Body of pancreas (tissue), 4 donors: Measurements from ENCODE around the gene ZNF775. TPM values are rescaled to one million over a fixed set of nuclear protein-coding genes. Genes with fewer than 3 reads are reported as not detected.

Experiments used
- ATAC-seq: fragments of 150-250 bp; one replicate; pipeline ENCODE4 v1.9.1; 2016
- DNase-seq, 4 donors: peaks; one replicate each; pipeline ENCODE4 v3.0.0-alpha.2; 2019
- H3K27ac ChIP-seq, 4 donors: fragments of 200-600 bp; sonication (generic); 1 replicate in 3 of 4; 2 replicates in 1 of 4; pipeline versions ENCODE4 v1.5.1 to v1.6.1; 2016 to 2019; ENCODE audit warnings: mild to moderate bottlenecking in 1 of 4, mixed read lengths in 1 of 4, moderate library complexity in 1 of 4
- H3K27me3 ChIP-seq, 2 donors: fragments of 200-600 bp; sonication (generic); one replicate each; pipeline ENCODE4 v1.6.0; 2016; ENCODE audit warnings: mild to moderate bottlenecking in 1 of 2
- H3K36me3 ChIP-seq, 2 donors: fragments of 200-600 bp; sonication (generic); replicated peaks in 1 of 2; 2 replicates each; pipeline ENCODE4 v1.5.1; 2016; ENCODE audit warnings: low read depth in 2 of 2; ENCODE audit not compliant: insufficient read depth in 1 of 2
- H3K4me1 ChIP-seq: fragments of 200-600 bp; sonication (generic); one replicate; pipeline ENCODE4 v1.6.0; 2016
- H3K4me3 ChIP-seq, 2 donors: fragments of 200-600 bp; sonication (generic); 1 replicate in 1 of 2; 2 replicates in 1 of 2; pipeline ENCODE4 v1.5.1; 2016 to 2019
- H3K9me3 ChIP-seq, 3 donors: fragments of 200-600 bp; sonication (generic); 1 replicate in 2 of 3; 2 replicates in 1 of 3; pipeline ENCODE4 v1.5.1; 2016
- POLR2A ChIP-seq, 3 donors: fragments of 450-650 bp; IDR thresholded peaks; one replicate each; pipeline ENCODE4 v1.6.1; 2016; ENCODE audit warnings: antibody characterized with exemption in 3 of 3, mild to moderate bottlenecking in 2 of 3
- WGBS, 2 donors: methylation state at CpG; one replicate each; pipeline ENCODE4 v1.1.5; 2017; 5-methylcytosine and 5-hydroxymethylcytosine counted together
- intact Hi-C: fragments of 100-400 bp; cut with DNase I; formaldehyde crosslinking; loops from one replicate; pipeline ENCODE4 v1.15.1; 2023
- total RNA-seq, 2 donors: library from RNA; depleted of rRNA; stranded (reverse); fragments of >200 nt; gene quantifications; one replicate each; pipeline ENCODE4 v1.1.0, GENCODE V29; 2016
- TF ChIP-seq, protein P1 (sequence below), 7 experiments: fragments of 450-650 bp in 4 of 7; fragments of 200-600 bp in 3 of 7; sonication (generic) in 3 of 7; IDR thresholded peaks; one replicate each; pipeline ENCODE4 v1.5.1; 2016 to 2019; ENCODE audit warnings: antibody characterized with exemption in 7 of 7

The ZNF775 gene
- total RNA-seq, 2 donors from 2014 or later = 6.0 to 10.2 TPM

DNA sequence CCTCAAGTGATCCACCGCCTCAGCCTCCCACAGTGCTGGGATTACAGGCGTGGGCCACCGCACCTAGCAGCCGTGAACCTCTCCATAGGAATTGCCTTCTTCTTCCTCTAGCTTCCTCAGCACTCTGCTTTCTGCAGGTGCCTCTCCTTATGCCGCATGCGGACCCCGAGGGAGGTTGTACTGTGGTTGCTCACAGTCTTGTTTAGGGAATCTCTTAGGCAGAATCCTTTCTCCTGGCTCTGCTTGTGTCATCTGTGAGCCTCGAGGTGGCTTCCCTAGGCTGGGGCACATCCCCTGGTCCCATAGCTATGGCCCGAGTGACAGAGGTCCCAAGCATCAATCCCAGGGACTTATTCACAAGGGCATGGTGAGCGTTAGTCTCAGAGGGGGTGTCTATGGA, 38.1 kb downstream of the ZNF775 start:
- no peak overlapping the region for H3K27ac ChIP-seq
- WGBS, 2 donors = 93 to 95% methylated on average over 7 to 10 of the region's 10 CpGs
- no peak overlapping the region for H3K4me3 ChIP-seq
- TF ChIP-seq, protein P1, sequence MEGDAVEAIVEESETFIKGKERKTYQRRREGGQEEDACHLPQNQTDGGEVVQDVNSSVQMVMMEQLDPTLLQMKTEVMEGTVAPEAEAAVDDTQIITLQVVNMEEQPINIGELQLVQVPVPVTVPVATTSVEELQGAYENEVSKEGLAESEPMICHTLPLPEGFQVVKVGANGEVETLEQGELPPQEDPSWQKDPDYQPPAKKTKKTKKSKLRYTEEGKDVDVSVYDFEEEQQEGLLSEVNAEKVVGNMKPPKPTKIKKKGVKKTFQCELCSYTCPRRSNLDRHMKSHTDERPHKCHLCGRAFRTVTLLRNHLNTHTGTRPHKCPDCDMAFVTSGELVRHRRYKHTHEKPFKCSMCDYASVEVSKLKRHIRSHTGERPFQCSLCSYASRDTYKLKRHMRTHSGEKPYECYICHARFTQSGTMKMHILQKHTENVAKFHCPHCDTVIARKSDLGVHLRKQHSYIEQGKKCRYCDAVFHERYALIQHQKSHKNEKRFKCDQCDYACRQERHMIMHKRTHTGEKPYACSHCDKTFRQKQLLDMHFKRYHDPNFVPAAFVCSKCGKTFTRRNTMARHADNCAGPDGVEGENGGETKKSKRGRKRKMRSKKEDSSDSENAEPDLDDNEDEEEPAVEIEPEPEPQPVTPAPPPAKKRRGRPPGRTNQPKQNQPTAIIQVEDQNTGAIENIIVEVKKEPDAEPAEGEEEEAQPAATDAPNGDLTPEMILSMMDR (IDR thresholded peaks at IDR 0.05) = no peak
- TF ChIP-seq POLR2A (IDR thresholded peaks at IDR 0.05) = no peak
- peak in 1 of 4 donors; percentile 4 for DNase-seq
- no peaks in the 10 kb centered on the region for H3K9me3 ChIP-seq
- H3K27me3 ChIP-seq = no peaks in the 10 kb centered on the region
- H3K4me1 ChIP-seq = peaks cover 6% of the 10 kb centered on the region
- no peaks in the 10 kb centered on the region for H3K36me3 ChIP-seq
- intact Hi-C loops = no loop called here
- no peak for ATAC-seq

DNA sequence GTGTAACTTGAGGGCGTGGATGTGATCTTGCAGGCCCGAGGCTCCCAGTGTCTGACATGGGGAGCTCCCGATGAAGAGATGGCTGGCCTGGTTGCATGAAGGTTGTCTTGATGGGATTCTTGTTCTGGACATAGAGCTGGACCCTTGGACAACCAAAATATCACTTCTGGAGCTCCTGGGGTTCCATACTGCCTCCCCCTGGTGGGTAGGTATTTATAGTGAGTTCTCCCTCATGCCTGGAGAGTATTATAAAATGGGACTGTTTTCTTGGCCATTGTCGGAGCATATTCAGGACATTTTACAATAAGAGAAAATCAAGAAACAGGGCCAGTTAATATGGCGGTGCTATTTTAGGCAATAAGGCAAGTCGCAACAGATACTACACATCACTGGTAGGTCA, 38.7 kb downstream of the ZNF775 start:
- Histone ChIP-seq H3K4me1 (peaks cover 6% of the 10 kb centered on the region), H3K27ac (no peak overlapping the region), H3K36me3 (no peaks in the 10 kb centered on the region), H3K9me3 (no peaks in the 10 kb centered on the region), H3K4me3 (no peak overlapping the region), H3K27me3 (no peaks in the 10 kb centered on the region)
- peak in 1 of 4 donors; percentile 1 for DNase-seq
- TF ChIP-seq, protein P1 (IDR thresholded peaks at IDR 0.05) = no peak
- TF ChIP-seq POLR2A (IDR thresholded peaks at IDR 0.05) = no peak
- intact Hi-C loops = no loop called here
- WGBS, 2 donors = 91% methylated on average over 6 of the region's 6 CpGs
- no peak for ATAC-seq

DNA sequence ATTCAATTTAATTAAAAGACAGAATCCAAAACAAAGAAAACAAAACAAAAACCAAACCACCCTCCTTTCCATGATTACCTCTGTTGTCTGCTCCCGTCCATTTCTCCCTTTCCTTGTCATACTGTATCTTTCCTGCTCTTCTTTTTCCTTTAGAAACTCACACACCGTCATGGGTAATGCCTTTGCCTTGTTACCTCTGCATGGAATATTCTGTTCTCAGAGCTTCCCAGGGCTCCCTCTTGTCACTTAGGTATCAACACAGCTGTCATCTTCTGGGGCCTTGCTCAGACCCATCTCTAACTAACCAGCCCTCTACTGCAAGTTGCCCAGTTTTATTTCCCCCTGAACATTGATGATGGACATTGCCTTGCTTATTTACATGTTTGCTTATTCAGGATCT, 41.1 kb downstream of the ZNF775 start:
- DNase-seq (peak in 2 of 4 donors; percentile 1), ATAC-seq (no peak)
- Histone ChIP-seq H3K9me3 (no peaks in the 10 kb centered on the region), H3K4me3 (no peak overlapping the region), H3K27me3 (no peaks in the 10 kb centered on the region), H3K4me1 (peaks cover 6% of the 10 kb centered on the region), H3K27ac (no peak overlapping the region), H3K36me3 (no peaks in the 10 kb centered on the region)
- no peak for TF ChIP-seq POLR2A (IDR thresholded peaks at IDR 0.05)
- TF ChIP-seq, protein P1 (IDR thresholded peaks at IDR 0.05) = no peak
- intact Hi-C loops = no loop called here
- WGBS, 2 donors = 70 to 78% methylated on average over 2 of the region's 2 CpGs

DNA sequence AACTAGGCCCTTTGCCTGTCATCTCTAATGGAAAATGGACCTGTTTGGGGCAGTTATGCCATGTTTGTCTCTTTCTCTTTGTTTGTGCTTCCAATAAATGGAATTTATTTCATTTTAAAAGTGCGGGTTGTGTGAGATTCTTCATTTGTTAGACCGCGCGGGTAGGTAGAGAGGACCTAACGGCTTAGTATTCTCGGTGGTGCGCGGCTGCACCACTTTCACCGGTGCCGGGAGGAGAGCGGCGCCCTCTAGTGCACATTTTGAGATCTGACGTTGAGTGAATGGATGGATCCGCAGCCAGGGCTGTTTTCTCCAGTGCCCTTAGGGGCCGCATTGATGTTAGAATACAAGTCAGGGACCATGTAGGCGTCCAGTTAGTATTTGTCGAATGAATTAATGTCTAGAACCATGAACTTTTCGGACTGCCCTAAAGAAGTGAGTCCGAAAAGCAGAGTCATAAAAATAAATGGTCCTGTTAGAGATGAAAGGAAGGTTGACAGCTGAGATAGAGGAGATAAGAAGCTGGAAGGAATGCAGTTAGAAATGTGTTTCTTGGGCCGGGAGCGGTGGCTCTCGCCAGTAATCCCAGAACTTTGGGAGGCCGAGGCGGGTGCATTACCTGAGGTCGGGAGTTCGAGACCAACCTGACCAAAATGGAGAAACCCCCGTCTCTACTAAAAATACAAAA, 42.0 kb downstream of the ZNF775 start:
- H3K4me3 ChIP-seq = no peak overlapping the region
- intact Hi-C loops = no loop called here
- TF ChIP-seq, protein P1 (IDR thresholded peaks at IDR 0.05) = peak; percentile 74 to 92 (median 87)
- no peak for TF ChIP-seq POLR2A (IDR thresholded peaks at IDR 0.05)
- H3K9me3 ChIP-seq = no peaks in the 10 kb centered on the region
- H3K27me3 ChIP-seq = no peaks in the 10 kb centered on the region
- ATAC-seq (peak; percentile 96), DNase-seq (peak; percentile 83 to 90 (median 86))
- WGBS, 2 donors = 11 to 17% methylated on average over 27 of the region's 27 CpGs
- H3K36me3 ChIP-seq = no peaks in the 10 kb centered on the region
- H3K4me1 ChIP-seq = peaks cover 6% of the 10 kb centered on the region
- H3K27ac ChIP-seq = no peak overlapping the region

DNA sequence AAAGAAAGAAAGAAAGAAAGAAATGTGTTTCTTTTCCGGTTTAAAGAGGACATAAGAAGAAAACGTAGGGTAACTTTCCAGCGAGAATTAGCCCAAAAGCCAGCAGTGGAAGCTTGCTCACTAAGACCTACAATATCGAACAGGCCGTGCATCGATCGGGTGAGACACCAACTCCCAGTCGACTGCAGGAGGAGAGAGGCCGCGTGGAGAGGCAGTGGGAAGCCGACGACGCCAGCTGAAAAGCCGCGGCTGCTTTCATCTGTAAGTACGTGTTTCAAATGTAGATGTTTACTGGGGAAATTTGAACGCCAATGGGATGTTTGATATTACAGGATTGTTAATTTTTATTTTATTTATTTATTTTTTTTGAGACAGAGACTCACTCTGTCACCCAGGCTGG, 42.7 kb downstream of the ZNF775 start:
- peaks cover 6% of the 10 kb centered on the region for H3K4me1 ChIP-seq
- no peak overlapping the region for H3K27ac ChIP-seq
- 69 to 72% methylated on average over 17 of the region's 17 CpGs for WGBS, 2 donors
- no peaks in the 10 kb centered on the region for H3K27me3 ChIP-seq
- intact Hi-C loops = no loop called here
- no peaks in the 10 kb centered on the region for H3K9me3 ChIP-seq
- TF ChIP-seq, protein P1 (IDR thresholded peaks at IDR 0.05) = no peak
- no peak for TF ChIP-seq POLR2A (IDR thresholded peaks at IDR 0.05)
- DNase-seq (peak in 1 of 4 donors; percentile 9), ATAC-seq (no peak)
- no peak overlapping the region for H3K4me3 ChIP-seq
- H3K36me3 ChIP-seq = no peaks in the 10 kb centered on the region
